ENCODE measurements around the gene LASP1. TPM values are rescaled to one million over a fixed set of nuclear protein-coding genes. Genes with fewer than 3 reads are reported as not detected.

The LASP1 gene
- total and polyA plus RNA-seq, 2 experiments from 2014 or later, result 48.7 to 173 TPM

DNA sequence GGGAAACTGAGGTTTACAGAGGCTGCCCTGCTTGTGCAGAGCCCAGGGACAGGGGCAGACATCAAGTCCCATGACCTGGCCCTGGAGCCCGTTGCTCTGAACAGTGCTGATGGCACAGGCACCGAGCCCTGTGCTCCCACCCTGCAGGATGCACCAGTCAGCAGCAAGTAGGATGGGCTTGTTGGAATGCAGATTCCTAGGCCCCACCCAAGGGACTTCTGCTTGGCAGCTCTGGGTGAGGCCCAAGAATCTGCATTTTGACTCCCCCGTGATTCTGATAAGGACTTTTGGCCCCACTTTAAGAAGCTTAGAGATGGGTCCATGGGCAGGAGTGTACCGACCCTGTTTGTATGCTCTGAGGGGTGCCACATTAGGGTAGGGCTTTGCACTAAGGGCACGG is 23.3 kb downstream of the LASP1 start:
- Histone ChIP-seq H3K27ac (ENCODE audit: low read depth) (peak overlapping the region; percentile 79; the same call in 1 of the 2 replicates), H4K20me1 (replicated peaks; ENCODE audit: insufficient read depth) (peaks cover 4% of the 10 kb centered on the region; the same call in 1 of the 2 replicates), H3K27me3 (ENCODE audit: insufficient read depth) (no peaks in the 10 kb centered on the region), H3K9me2 (ENCODE audit: insufficient read depth) (no peaks in the 10 kb centered on the region), H2AFZ (no peak overlapping the region), H3K4me1 (ENCODE audit: insufficient read depth) (peaks cover 12% of the 10 kb centered on the region), H3K36me3 (ENCODE audit: insufficient read depth) (no peaks in the 10 kb centered on the region), H3K4me2 (no peak overlapping the region), H3K79me2 (replicated peaks; ENCODE audit: insufficient read depth) (peaks cover 20% of the 10 kb centered on the region), H3F3A (replicated peaks; ENCODE audit: low read depth) (0 out of 2 replicates have a peak, but pooled peaks cover 4% of the 10 kb centered on the region), H3K4me3 (no peak overlapping the region)
- Mint-ChIP-seq H3K9me3 (no peaks in the 10 kb centered on the region), H3K27ac (no peak overlapping the region; the same call in 1 of the 2 replicates), H3K36me3 (ENCODE audit: low read depth) (peaks cover 48% of the 10 kb centered on the region), H3K27me3 (ENCODE audit: insufficient read depth, low read depth, poor library complexity) (no peaks in the 10 kb centered on the region), H3K4me1 (peaks cover 26% of the 10 kb centered on the region), H3K4me3 (no peak overlapping the region)
- no peak for DNase-seq (ENCODE audit: low spot score)
- ATAC-seq, result no peak
- TF ChIP-seq ZNF331 (CRISPR knock-in tag; IDR thresholded peaks at IDR 0.05; ENCODE audit: low read depth) (no peak), STAT1 (IDR thresholded peaks at IDR 0.05; ENCODE audit: unreplicated experiment) (no peak)

DNA sequence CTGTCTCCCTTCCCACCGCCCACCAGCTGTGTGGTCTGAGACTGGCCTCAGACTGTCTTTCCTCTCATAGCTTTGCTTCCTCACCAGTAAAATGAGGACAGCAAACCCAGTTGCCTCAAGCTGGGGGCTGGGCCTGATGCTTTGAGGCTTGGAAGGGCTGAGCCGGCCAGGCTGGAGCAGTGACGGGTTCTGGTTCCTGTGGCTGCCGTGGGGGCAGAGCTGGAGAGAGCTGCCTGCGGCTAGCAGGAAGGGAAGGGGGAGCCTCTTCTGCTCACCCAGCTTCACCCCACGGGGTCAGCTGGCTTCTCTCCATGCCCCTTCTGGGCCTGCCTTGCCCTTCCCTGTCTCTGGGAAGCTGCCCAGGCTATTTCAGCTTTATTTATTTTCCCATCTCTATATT is 23.7 kb downstream of the LASP1 start:
- H3K79me2 ChIP-seq (replicated peaks; ENCODE audit: insufficient read depth), result peaks cover 15% of the 10 kb centered on the region
- ATAC-seq, result no peak
- H3K4me3 ChIP-seq, result no peak overlapping the region
- no peak for DNase-seq (ENCODE audit: low spot score)
- H2AFZ ChIP-seq, result no peak overlapping the region
- 0 out of 2 replicates have a peak, but pooled peaks cover 4% of the 10 kb centered on the region for H3F3A ChIP-seq (replicated peaks; ENCODE audit: low read depth)
- no peaks in the 10 kb centered on the region for H3K9me2 ChIP-seq (ENCODE audit: insufficient read depth)
- Mint-ChIP-seq H3K36me3 (ENCODE audit: low read depth) (peaks cover 50% of the 10 kb centered on the region), H3K4me3 (no peak overlapping the region), H3K27ac (no peak overlapping the region; the same call in 1 of the 2 replicates), H3K9me3 (no peaks in the 10 kb centered on the region), H3K27me3 (ENCODE audit: insufficient read depth, low read depth, poor library complexity) (no peaks in the 10 kb centered on the region), H3K4me1 (peaks cover 31% of the 10 kb centered on the region)
- no peaks in the 10 kb centered on the region for H3K27me3 ChIP-seq (ENCODE audit: insufficient read depth)
- H4K20me1 ChIP-seq (replicated peaks; ENCODE audit: insufficient read depth), result peaks cover 1% of the 10 kb centered on the region; the same call in 1 of the 2 replicates
- peak overlapping the region; percentile 79 for H3K27ac ChIP-seq (ENCODE audit: low read depth)
- no peaks in the 10 kb centered on the region for H3K36me3 ChIP-seq (ENCODE audit: insufficient read depth)
- peaks cover 17% of the 10 kb centered on the region for H3K4me1 ChIP-seq (ENCODE audit: insufficient read depth)
- 0 out of 2 replicates have a peak overlapping the region, but pooled peaks have one; percentile 20 for H3K4me2 ChIP-seq
- no peak for TF ChIP-seq STAT1 (IDR thresholded peaks at IDR 0.05; ENCODE audit: unreplicated experiment)
- no peak for TF ChIP-seq CREB1 (CRISPR knock-in tag; IDR thresholded peaks at IDR 0.05; ENCODE audit: low read depth)
- TF ChIP-seq, protein P1, sequence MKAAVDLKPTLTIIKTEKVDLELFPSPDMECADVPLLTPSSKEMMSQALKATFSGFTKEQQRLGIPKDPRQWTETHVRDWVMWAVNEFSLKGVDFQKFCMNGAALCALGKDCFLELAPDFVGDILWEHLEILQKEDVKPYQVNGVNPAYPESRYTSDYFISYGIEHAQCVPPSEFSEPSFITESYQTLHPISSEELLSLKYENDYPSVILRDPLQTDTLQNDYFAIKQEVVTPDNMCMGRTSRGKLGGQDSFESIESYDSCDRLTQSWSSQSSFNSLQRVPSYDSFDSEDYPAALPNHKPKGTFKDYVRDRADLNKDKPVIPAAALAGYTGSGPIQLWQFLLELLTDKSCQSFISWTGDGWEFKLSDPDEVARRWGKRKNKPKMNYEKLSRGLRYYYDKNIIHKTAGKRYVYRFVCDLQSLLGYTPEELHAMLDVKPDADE (IDR thresholded peaks at IDR 0.05), result no peak
- TF ChIP-seq, protein P2, sequence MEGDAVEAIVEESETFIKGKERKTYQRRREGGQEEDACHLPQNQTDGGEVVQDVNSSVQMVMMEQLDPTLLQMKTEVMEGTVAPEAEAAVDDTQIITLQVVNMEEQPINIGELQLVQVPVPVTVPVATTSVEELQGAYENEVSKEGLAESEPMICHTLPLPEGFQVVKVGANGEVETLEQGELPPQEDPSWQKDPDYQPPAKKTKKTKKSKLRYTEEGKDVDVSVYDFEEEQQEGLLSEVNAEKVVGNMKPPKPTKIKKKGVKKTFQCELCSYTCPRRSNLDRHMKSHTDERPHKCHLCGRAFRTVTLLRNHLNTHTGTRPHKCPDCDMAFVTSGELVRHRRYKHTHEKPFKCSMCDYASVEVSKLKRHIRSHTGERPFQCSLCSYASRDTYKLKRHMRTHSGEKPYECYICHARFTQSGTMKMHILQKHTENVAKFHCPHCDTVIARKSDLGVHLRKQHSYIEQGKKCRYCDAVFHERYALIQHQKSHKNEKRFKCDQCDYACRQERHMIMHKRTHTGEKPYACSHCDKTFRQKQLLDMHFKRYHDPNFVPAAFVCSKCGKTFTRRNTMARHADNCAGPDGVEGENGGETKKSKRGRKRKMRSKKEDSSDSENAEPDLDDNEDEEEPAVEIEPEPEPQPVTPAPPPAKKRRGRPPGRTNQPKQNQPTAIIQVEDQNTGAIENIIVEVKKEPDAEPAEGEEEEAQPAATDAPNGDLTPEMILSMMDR (conservative IDR thresholded peaks at IDR 0.05; ENCODE audit: low read depth in 2 of 2), result no peak
- TF ChIP-seq EZH2phosphoT487 (IDR thresholded peaks at IDR 0.05; ENCODE audit: unreplicated experiment), result no peak
- no peak for TF ChIP-seq ZNF114 (CRISPR knock-in tag; IDR thresholded peaks at IDR 0.05)
- TF ChIP-seq ZNF331 (CRISPR knock-in tag; IDR thresholded peaks at IDR 0.05; ENCODE audit: low read depth), result no peak
- TF ChIP-seq NANOG (IDR thresholded peaks at IDR 0.05; ENCODE audit: borderline replicate concordance), result no peak
- TF ChIP-seq EZH2 (IDR thresholded peaks at IDR 0.05; ENCODE audit: low read depth, unreplicated experiment), result no peak
- TF ChIP-seq POLR2AphosphoS5 (IDR thresholded peaks at IDR 0.05; ENCODE audit: low read depth), result no peak
- TF ChIP-seq, protein P3, sequence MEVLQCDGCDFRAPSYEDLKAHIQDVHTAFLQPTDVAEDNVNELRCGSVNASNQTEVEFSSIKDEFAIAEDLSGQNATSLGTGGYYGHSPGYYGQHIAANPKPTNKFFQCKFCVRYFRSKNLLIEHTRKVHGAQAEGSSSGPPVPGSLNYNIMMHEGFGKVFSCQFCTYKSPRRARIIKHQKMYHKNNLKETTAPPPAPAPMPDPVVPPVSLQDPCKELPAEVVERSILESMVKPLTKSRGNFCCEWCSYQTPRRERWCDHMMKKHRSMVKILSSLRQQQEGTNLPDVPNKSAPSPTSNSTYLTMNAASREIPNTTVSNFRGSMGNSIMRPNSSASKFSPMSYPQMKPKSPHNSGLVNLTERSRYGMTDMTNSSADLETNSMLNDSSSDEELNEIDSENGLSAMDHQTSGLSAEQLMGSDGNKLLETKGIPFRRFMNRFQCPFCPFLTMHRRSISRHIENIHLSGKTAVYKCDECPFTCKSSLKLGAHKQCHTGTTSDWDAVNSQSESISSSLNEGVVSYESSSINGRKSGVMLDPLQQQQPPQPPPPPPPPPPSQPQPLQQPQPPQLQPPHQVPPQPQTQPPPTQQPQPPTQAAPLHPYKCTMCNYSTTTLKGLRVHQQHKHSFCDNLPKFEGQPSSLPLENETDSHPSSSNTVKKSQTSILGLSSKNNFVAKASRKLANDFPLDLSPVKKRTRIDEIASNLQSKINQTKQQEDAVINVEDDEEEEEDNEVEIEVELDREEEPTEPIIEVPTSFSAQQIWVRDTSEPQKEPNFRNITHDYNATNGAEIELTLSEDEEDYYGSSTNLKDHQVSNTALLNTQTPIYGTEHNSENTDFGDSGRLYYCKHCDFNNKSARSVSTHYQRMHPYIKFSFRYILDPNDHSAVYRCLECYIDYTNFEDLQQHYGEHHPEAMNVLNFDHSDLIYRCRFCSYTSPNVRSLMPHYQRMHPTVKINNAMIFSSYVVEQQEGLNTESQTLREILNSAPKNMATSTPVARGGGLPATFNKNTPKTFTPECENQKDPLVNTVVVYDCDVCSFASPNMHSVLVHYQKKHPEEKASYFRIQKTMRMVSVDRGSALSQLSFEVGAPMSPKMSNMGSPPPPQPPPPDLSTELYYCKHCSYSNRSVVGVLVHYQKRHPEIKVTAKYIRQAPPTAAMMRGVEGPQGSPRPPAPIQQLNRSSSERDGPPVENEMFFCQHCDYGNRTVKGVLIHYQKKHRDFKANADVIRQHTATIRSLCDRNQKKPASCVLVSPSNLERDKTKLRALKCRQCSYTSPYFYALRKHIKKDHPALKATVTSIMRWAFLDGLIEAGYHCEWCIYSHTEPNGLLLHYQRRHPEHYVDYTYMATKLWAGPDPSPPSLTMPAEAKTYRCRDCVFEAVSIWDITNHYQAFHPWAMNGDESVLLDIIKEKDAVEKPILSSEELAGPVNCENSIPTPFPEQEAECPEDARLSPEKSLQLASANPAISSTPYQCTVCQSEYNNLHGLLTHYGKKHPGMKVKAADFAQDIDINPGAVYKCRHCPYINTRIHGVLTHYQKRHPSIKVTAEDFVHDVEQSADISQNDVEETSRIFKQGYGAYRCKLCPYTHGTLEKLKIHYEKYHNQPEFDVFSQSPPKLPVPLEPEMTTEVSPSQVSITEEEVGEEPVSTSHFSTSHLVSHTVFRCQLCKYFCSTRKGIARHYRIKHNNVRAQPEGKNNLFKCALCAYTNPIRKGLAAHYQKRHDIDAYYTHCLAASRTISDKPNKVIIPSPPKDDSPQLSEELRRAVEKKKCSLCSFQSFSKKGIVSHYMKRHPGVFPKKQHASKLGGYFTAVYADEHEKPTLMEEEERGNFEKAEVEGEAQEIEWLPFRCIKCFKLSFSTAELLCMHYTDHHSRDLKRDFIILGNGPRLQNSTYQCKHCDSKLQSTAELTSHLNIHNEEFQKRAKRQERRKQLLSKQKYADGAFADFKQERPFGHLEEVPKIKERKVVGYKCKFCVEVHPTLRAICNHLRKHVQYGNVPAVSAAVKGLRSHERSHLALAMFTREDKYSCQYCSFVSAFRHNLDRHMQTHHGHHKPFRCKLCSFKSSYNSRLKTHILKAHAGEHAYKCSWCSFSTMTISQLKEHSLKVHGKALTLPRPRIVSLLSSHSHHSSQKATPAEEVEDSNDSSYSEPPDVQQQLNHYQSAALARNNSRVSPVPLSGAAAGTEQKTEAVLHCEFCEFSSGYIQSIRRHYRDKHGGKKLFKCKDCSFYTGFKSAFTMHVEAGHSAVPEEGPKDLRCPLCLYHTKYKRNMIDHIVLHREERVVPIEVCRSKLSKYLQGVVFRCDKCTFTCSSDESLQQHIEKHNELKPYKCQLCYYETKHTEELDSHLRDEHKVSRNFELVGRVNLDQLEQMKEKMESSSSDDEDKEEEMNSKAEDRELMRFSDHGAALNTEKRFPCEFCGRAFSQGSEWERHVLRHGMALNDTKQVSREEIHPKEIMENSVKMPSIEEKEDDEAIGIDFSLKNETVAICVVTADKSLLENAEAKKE (CRISPR knock-in tag; IDR thresholded peaks at IDR 0.05), result no peak

Measured in GM23338 (cell line).